AG04450 (cell line): Measurements from ENCODE around the gene ST8SIA6. TPM values are rescaled to one million over a fixed set of nuclear protein-coding genes. Genes with fewer than 3 reads are reported as not detected.

ENCODE experiments used
- CTCF ChIA-PET: fragments of 300-600, 350-600 bp; formaldehyde crosslinking; extraction: SDS; loops from one replicate; lab custom pipeline; 2022; ENCODE audit warnings: antibody characterized with exemption, inconsistent platforms; lab: Charles Lee
- POLR2A ChIA-PET: fragments of 350-600 bp; formaldehyde crosslinking; extraction: SDS; loops from one replicate; lab custom pipeline; 2021; ENCODE audit warnings: antibody characterized with exemption, inconsistent platforms; lab: Yijun Ruan, JAX
- DNase-seq: peaks from one replicate; pipeline ENCODE4 v3.0.0-alpha.2; 2011; ENCODE audit warnings: low read depth, low spot score
- H3K27ac ChIP-seq: one replicate; pipeline ENCODE4 v1.5.1; 2012; ENCODE audit warnings: low read depth, low read length, control low read depth
- H3K27me3 ChIP-seq: one replicate; pipeline ENCODE4 v1.6.0; 2012; ENCODE audit warnings: low read length; ENCODE audit not compliant: control insufficient read depth, insufficient read depth
- H3K4me3 ChIP-seq: 2 replicates; pipeline ENCODE4 v1.5.1; 2011; ENCODE audit warnings: mild to moderate bottlenecking, low read depth, low read length, control low read depth
- H3K9me3 ChIP-seq: 2 replicates; pipeline ENCODE4 v1.5.1; 2012; ENCODE audit warnings: low read length; ENCODE audit not compliant: control insufficient read depth, insufficient read depth
- polyA plus RNA-seq: library from polyadenylated mRNA; depleted of rRNA; stranded (reverse); fragments of >200 nt; gene quantifications from 2 replicates; pipeline ENCODE4 v1.2.3, GENCODE V29; 2011
- TF ChIP-seq, protein P1 (sequence below): IDR thresholded peaks from 2 replicates; pipeline ENCODE4 v1.5.1; 2011; ENCODE audit warnings: low read depth, low read length, control low read depth, inconsistent platforms

ST8SIA6 gene
- polyA plus RNA-seq, 1 experiment, result not detected

GRCh38 chr10:17431871-17432311 lies 22.5 kb downstream of the ST8SIA6 start:
- H3K9me3 ChIP-seq, result no peaks in the 10 kb centered on the region
- H3K27ac ChIP-seq, result no peak overlapping the region
- ChIA-PET CTCF (interaction anchor here (0.7 to 2.7 kb wide), 9 partner anchors 9 to 1628 kb away, joined by 3 to 20 read pairs (median 5); no protein-coding TSS in a partner anchor), POLR2A (no interaction called here)
- H3K4me3 ChIP-seq, result no peak overlapping the region
- DNase-seq, result no peak
- TF ChIP-seq, protein P1, sequence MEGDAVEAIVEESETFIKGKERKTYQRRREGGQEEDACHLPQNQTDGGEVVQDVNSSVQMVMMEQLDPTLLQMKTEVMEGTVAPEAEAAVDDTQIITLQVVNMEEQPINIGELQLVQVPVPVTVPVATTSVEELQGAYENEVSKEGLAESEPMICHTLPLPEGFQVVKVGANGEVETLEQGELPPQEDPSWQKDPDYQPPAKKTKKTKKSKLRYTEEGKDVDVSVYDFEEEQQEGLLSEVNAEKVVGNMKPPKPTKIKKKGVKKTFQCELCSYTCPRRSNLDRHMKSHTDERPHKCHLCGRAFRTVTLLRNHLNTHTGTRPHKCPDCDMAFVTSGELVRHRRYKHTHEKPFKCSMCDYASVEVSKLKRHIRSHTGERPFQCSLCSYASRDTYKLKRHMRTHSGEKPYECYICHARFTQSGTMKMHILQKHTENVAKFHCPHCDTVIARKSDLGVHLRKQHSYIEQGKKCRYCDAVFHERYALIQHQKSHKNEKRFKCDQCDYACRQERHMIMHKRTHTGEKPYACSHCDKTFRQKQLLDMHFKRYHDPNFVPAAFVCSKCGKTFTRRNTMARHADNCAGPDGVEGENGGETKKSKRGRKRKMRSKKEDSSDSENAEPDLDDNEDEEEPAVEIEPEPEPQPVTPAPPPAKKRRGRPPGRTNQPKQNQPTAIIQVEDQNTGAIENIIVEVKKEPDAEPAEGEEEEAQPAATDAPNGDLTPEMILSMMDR, result no peak
- peaks cover 8% of the 10 kb centered on the region for H3K27me3 ChIP-seq

GRCh38 chr10:17430647-17431355 lies 23.6 kb downstream of the ST8SIA6 start:
- TF ChIP-seq, protein P1, result peak; percentile 95
- CTCF ChIA-PET, result interaction anchor here (0.6 to 2.7 kb wide), 10 partner anchors 7 to 603 kb away, joined by 3 to 20 read pairs (median 4); no protein-coding TSS in a partner anchor
- Histone ChIP-seq H3K27ac (no peak overlapping the region), H3K4me3 (no peak overlapping the region), H3K27me3 (peaks cover 7% of the 10 kb centered on the region), H3K9me3 (no peaks in the 10 kb centered on the region)
- POLR2A ChIA-PET, result no interaction called here
- peak; percentile 61 for DNase-seq

- ChIA-PET CTCF (interaction anchor here (0.6 to 2.4 kb wide), 6 partner anchors 9 to 602 kb away, joined by 3 to 14 read pairs (median 4); no protein-coding TSS in a partner anchor), POLR2A (no interaction called here)
- Histone ChIP-seq H3K27ac (no peak overlapping the region), H3K27me3 (peaks cover 7% of the 10 kb centered on the region), H3K4me3 (no peak overlapping the region), H3K9me3 (no peaks in the 10 kb centered on the region)
- DNase-seq, result no peak
- TF ChIP-seq, protein P1, result no peak
These were observed 24.9 kb downstream of the ST8SIA6 start for GRCh38 chr10:17429490-17429889.

DNA sequence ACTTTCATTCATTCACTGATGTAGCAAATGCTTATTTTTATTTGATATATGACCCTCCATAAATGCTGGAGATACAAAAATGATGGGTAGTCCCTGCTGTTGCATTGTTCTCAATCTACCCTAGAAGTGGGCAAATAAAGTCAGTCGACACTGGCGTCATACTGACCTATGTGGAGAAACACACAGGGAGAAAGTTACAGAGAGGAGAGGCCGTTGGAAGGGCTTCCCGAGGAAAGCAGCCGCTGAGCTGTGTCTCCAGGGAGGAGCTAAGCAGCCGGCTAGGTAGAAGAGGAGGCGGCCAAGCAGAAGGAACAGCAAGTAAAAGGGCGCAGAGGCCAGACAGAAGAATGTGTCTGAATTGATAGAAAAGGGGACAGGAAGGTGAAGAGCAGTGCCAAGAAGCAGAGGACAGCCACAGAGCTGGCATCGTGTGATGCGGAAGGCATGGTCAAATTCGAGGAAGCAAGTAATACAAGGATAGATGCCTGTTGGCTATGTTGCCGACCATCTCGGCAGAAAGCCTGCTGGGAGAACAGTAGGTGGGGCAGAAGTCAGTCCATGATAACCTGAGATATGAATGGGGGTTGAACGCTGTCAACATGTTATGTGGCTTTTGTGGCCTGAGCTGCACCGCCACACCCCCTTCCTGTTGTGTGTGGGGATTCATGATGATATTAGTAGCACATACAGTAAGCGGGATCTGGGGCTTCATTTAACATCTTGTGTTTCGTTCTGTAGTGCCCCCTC lies 25.9 kb downstream of the ST8SIA6 start:
- TF ChIP-seq, protein P1, result no peak
- CTCF ChIA-PET, result interaction anchor here (1.4 to 2.4 kb wide), 3 partner anchors 11 to 601 kb away, joined by 3 to 14 read pairs (median 8); no protein-coding TSS in a partner anchor

More for the DNA sequence above, 25.9 kb downstream of the ST8SIA6 start:
- POLR2A ChIA-PET, result no interaction called here
- Histone ChIP-seq H3K9me3 (no peaks in the 10 kb centered on the region), H3K27ac (no peak overlapping the region), H3K27me3 (peaks cover 7% of the 10 kb centered on the region), H3K4me3 (no peak overlapping the region)
- no peak for DNase-seq
